ENCODE measurements around the gene FGGY. TPM values are rescaled to one million over a fixed set of nuclear protein-coding genes. Genes with fewer than 3 reads are reported as not detected.

The FGGY gene
- total RNA-seq, 1 experiment from 2014 or later, result 14.6 TPM

- no CpG with 5 or more reads among the region's 4 CpGs for WGBS (ENCODE audit: extremely low coverage, insufficient read length, low lambda C conversion rate)
- H2BK5ac ChIP-seq (ENCODE audit: insufficient read length, low read length), result no peak overlapping the region
- no peak overlapping the region for H2AK5ac ChIP-seq (ENCODE audit: insufficient read length, low read length)
- H2BK12ac ChIP-seq (ENCODE audit: insufficient read length, low read depth, low read length), result no peak overlapping the region
- no peak overlapping the region for H3K4me2 ChIP-seq (ENCODE audit: insufficient read depth, insufficient read length, low read length)
- H3K56ac ChIP-seq (ENCODE audit: insufficient read length, low read depth, low read length), result no peak overlapping the region
- H4K5ac ChIP-seq (ENCODE audit: insufficient read length, low read depth, low read length), result no peak overlapping the region
- no peak for TF ChIP-seq CTCF (conservative IDR thresholded peaks at IDR 0.05)
- H2BK120ac ChIP-seq (ENCODE audit: low read depth, low read length, poor library complexity, severe bottlenecking), result no peak overlapping the region
- H3K9me3 ChIP-seq (ENCODE audit: control insufficient read depth, low read depth, low read length), result no peaks in the 10 kb centered on the region
- H3K23me2 ChIP-seq (ENCODE audit: insufficient read length, low read depth, low read length, poor library complexity, severe bottlenecking), result peaks cover 6% of the 10 kb centered on the region
- H2BK20ac ChIP-seq (ENCODE audit: low read depth, low read length, poor library complexity, severe bottlenecking), result no peak overlapping the region
- H3K9me3 Mint-ChIP-seq, result no peaks in the 10 kb centered on the region
- H3K27me3 ChIP-seq (ENCODE audit: insufficient read depth, low read length), result no peaks in the 10 kb centered on the region
- H3K36me3 Mint-ChIP-seq (ENCODE audit: insufficient read depth in 1 of 3, low read depth in 3 of 3), result no peaks in the 10 kb centered on the region
- no peak overlapping the region for H3K4ac ChIP-seq (ENCODE audit: low read depth, low read length)
- H2AFZ ChIP-seq (ENCODE audit: low read length), result no peak overlapping the region
- H4K20me1 ChIP-seq (ENCODE audit: control insufficient read depth, insufficient read depth, insufficient read length), result no peaks in the 10 kb centered on the region
- H4K91ac ChIP-seq (ENCODE audit: insufficient read length, low read depth, low read length), result no peak overlapping the region
- no peaks in the 10 kb centered on the region; the same call in 1 of the 2 replicates for H3K27me3 Mint-ChIP-seq (ENCODE audit: low read depth)
- no peak overlapping the region for H4K8ac ChIP-seq (replicated peaks; ENCODE audit: insufficient read length, low read depth, low read length)
- no peak overlapping the region for H3K14ac ChIP-seq (ENCODE audit: insufficient read depth, low read length)
- H3K79me1 ChIP-seq (ENCODE audit: insufficient read depth, low read depth, low read length, poor library complexity, severe bottlenecking), result no peaks in the 10 kb centered on the region
- no peak overlapping the region for H3K27ac Mint-ChIP-seq
- H3K79me2 ChIP-seq (ENCODE audit: insufficient read depth, low read length), result no peaks in the 10 kb centered on the region
- no peak overlapping the region for H3K23ac ChIP-seq (ENCODE audit: insufficient read length, low read depth, low read length)
- H2BK15ac ChIP-seq (ENCODE audit: low read depth, low read length), result no peak overlapping the region
- no peak overlapping the region for H3K4me3 Mint-ChIP-seq
- no peak overlapping the region for H3K18ac ChIP-seq (ENCODE audit: insufficient read length, low read depth, low read length)
- no peak for DNase-seq
- no peak overlapping the region for H3T11ph ChIP-seq (ENCODE audit: low read length)
- 0 out of 4 replicates have a peak, but pooled peaks cover 0 to 4% of the 10 kb centered on the region in 2 experiments for H3K4me1 Mint-ChIP-seq
- H3K27ac ChIP-seq (ENCODE audit: insufficient read length, low read depth, low read length), result no peak overlapping the region
- no peak overlapping the region for H3K9ac ChIP-seq (ENCODE audit: extremely low read depth, insufficient read length, low read length)
- H3K4me1 ChIP-seq (ENCODE audit: insufficient read depth, low read length), result no peaks in the 10 kb centered on the region
These were observed 460.4 kb downstream of the FGGY start for GRCh38 chr1:59757197-59757747.
